ENCODE measurements around the gene PRKAB1.
"Not testable (repeated sequence)": the region's sequence is repeated elsewhere in the genome, so short reads cannot be mapped to it uniquely, and the experiment has no call there.

The PRKAB1 gene, protein sequence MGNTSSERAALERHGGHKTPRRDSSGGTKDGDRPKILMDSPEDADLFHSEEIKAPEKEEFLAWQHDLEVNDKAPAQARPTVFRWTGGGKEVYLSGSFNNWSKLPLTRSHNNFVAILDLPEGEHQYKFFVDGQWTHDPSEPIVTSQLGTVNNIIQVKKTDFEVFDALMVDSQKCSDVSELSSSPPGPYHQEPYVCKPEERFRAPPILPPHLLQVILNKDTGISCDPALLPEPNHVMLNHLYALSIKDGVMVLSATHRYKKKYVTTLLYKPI

DNA sequence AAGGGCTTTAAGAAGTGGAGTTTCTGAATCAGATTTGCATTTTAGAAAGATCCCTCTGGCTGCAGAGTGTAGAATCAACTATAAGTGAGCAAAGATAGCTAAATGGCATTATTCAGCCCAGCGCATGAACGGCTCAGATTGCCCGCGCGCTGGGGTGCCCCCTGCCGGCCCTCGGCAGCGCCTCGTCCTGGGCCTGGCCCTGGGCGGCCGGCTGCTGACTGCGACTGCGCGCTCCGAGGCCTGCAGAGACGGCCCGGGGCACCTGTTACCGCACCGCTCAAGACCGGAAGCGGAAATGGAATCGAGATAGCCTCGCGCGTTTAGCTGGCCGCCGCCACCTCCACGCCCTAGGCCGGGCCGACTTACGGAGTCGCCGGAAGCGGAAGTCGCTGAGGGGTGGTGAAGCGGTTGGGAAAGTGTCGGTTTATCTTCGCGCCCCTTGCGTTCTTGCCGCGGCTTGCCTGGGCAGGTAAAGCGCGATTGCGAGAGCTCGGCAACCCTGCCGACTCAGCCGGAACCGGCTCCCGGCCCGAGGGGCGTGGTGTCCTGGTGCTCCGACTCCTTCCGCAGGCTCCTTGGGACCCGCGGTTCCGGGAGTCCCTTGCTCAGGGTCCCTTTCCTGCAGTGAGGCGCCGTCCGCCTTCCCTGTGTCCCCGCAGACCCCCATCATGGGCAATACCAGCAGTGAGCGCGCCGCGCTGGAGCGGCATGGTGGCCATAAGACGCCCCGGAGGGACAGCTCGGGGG is at the start of gene PRKAB1:
Gene PRKAB1, plus strand, starts transcription at position 557 of the 747 bp plus-strand sequence. Its CDS starts 112 bp downstream, at position 669.
- DNase-seq = peak; percentile 88

DNA sequence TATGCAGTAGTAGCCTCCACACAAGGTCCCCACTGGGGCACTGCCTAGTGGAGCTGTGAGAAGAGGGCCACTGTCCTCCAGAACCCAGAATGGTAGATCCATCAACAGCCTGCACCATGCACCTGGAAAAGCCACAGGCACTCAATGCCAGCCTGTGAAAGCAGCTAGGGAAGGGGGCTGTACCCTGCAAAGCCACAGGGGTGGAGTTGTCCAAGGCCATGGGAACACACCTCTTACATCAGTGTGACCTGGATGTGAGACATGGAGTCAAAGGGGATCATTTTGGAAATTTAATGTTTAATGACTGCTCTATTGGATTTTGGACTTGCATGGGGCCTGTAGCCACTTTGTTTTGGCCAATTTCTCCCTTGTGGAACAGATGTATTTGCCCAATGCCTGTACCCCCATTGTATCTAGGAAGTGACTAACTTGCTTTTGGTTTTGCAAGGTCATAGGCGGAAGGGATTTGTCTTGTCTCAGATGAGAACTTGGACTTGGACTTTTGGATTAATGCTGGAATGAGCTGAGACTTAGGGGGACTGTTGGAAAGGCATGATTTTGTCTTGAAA is 49.5 kb upstream of the PRKAB1 start:
- not testable (repeated sequence) for DNase-seq

DNA sequence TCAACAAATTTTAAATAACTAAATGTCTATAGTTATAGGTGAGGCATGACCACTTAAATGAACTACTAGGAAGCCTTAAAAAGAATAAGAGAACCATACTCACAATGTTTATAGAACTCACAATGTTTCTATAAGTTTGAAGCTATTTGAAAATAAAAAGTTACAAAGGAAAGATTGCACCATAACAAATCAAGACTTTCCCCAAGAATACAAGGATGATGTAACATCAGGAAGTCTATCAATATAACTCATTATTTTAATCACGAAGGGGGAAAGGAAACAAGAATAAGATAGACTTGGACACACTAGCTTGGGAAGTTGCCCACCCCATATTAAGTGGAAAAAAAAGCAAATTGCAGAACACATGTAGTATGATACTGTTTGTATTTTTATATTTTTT is 47.4 kb upstream of the PRKAB1 start:
- DNase-seq = no peak

DNA sequence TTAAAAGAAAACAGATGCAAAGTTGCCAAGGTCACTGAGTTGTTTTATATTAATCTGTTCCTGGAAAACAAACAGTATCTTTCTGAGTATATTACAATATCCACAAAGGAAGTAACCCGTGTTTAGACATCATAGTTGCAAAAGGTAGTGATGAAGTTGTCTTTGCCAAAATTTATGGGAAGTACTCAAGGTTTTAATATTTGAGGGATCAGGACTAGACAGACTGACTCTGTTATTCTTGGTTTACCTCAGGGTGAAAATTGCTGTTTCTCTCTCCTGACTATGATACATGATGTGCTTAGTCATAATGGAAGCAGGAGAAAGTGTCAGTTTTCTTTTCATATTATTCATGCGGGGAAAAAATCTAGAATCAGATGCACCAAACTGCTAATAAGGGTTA is 46.1 kb upstream of the PRKAB1 start:
- no peak for DNase-seq

DNA sequence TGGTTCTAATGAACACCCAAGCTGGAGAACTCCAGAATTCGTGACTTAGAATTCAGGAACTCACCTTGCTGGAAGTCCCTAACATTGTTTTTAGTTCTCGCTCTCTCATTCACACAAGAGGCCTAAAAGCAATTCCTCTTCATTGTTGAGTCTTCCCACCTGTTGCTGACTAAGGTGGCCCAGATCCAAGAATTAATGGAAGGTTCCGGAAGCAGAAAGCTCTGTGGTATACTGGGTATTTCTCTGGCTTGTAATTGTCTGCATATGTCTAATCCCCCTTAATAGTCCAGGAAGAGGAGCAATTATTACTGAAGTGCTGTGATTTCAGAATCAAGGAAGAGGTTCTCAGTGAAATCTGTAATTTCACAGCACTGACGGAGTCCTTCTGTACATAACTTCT is 43.0 kb upstream of the PRKAB1 start:
- no peak for DNase-seq

DNA sequence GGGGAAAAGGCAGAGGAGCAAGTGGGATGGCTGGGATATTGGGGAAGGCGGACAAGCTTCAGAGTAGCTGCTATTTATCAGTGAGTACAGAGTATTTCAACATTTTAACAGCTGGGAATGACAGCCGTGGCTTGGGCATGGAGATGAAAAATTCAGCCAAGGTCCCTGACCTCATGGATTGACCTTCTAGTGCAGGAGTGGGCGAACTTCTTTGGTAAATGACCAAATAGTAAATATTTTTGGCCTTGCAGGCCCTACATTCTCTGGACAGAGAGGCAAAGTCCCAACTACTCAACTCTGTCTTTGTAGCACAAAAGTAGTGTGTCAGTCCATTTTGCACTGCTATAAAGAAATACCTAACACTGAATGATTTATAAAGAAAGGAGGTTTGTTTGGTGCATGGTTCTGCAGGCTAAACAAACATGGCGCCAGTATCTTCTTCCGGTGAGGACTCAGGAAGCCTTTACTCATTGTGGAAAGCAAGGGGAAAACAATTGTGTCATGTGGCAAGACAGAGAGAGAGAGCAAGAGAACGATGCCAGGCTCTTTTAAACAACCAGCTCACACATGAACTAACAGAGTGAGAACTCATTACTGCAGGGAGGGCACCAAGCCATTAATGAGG is 40.8 kb upstream of the PRKAB1 start:
- DNase-seq = no peak

DNA sequence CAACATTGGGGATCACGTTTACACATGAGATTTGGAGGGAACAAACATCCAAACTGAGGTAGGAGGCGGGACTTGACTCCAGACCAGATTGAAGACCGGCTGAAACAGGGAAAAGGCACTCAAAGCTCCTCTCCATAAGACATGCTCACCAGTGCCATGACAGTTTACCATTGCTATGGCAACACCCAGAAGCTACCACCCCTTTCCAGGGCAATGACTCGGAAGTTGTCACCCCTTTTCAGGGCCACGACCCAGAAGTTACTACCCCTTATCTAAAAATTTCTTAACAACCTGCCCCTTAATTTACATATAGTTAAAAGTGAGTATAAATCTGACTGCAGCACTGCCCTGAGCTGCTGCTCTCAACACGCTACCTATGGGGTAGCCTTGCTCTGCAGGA is 40.2 kb upstream of the PRKAB1 start:
- no peak for DNase-seq

DNA sequence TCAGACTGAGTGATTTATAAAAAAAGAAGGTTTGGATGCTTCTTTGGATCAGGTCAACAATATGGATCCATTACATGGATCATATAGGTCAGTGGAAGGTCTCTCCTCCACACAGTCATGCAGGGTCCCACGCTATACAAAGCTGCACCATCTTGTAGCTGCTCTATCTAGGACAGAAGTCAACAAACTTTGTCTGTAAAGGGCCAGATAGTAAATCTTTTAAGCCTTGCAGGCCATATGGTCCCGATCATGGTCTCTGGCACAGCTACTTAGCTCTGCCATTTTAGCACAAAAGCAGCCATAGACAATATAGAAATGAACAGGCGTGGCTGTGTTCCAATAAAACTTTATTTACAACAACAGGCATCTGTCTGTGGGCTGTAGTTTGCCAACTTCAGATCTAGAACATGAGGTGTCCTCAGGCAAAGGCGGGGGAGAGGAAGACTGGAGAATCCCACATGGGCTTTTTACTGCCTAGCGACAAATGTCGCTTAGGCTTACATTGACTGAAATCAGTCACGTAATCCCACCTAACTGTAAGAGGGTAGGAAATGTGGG is 37.6 kb upstream of the PRKAB1 start:
- no peak for DNase-seq

DNA sequence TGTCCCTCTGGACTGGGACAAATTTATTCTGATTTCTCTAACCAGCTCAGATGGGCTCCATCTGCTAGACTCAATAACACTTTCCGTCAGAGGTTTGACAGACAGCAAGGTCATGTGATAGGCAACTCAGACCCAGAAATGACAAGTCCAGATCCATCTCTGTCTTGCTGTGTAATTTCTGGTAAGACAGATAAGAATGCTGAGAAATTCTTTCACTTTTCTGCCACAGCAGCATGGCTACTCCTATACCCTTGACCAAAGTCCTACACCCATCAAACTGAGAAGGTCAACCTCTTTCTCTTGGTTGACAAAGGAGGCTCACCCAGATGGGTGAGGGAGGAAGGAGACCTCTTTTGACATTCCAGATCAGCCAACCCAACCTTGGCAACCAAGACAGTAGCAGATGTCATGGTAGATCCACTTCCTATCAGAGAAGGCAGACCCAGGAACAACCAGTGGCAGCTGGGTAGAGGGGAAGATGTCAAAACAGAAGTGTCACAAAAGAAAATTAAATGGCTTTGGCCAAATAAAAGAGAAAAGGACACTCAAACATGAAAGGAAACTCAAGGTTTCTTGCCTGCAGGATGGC is 36.9 kb upstream of the PRKAB1 start:
- no peak for DNase-seq

DNA sequence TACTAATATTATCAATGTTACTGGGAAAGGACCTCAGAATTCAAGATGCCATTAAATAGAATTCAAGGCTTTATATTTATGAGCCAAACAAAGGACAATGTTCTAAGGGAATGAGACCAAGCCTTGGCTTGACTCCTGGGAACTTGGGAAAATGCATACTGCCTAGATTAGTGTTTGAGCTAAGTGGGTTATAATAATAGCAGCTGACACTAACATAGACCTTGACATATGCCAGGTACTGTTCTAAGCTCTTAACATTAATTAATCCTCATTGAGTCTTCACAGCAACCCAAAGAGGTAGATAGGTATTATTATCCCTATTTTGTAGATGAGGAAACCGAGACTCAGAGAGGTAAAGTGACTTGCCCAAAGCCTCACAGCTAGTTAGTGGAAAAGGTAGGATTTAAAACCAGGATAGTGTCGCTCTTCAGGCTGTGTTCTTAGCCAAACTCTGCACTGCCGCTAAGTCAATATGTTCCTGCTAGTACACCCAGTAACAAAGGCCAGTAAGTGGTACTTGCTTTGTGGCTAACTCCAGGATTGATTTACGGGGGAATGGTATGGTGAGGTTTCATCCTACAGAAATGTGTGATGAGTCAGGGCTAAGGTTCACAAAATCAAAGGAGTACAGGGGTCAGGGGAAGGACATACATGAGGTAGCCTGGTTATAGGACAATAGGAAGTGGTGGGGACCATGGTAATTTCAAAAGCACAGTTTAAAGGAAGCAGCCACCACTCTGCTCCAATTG is 35.8 kb upstream of the PRKAB1 start:
- DNase-seq = no peak

DNA sequence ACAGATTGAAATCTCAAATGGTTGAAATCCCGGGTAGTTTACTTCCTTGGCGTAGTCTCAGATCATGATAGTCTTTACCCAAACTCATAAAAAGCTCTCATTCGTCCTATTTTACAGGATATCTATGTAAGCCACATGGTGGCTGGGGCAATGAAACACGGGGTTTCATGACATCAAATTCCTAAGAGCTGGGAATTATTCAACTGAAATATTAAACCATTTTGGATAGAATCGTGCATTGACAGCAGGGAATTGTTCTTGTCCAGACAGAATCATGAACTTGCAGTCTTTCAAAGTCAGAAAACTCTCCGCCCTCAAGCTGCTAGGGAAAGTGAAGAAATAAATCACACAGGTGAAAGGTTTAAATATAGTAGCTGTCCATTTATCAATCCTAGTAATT is 33.2 kb upstream of the PRKAB1 start:
- no peak for DNase-seq

DNA sequence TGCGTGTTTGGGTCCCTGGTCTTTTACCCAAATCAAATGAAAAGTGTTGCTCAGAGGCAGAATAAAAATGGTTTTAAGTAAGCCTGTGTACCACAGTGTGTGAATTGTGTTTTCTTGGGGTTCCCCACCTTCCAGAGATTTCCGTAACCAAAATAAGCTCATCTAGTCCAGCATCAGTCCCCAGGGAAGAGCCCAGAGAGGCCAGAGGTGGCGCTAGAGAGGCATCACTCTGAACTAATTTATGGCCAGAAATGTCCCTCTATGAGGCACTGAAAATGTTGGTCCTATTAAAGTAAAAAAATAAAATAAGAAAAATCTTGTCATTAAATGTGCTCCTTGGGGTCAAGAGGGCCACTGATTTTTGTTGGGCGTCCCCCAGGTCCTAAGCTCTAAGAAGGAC is 24.9 kb upstream of the PRKAB1 start:
- DNase-seq = no peak

DNA sequence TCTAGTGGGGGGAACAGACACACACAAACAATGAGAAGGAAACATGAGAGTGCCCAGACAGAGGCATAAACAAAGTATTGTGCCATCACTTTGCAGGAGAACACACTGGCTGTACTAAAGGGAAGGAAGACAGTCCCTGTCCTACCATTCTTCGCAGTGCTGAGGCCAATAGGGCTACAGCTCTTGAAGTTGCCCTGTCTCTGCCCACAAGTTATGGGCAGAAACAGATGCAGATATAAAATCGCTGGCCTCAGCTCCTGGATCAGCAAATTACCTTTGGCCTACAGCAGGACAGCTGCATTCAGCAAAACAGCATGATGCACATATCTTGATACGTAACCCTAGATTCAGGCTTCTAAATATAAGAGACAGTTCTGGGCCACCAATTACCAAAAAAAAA is 23.0 kb upstream of the PRKAB1 start:
- DNase-seq = no peak

DNA sequence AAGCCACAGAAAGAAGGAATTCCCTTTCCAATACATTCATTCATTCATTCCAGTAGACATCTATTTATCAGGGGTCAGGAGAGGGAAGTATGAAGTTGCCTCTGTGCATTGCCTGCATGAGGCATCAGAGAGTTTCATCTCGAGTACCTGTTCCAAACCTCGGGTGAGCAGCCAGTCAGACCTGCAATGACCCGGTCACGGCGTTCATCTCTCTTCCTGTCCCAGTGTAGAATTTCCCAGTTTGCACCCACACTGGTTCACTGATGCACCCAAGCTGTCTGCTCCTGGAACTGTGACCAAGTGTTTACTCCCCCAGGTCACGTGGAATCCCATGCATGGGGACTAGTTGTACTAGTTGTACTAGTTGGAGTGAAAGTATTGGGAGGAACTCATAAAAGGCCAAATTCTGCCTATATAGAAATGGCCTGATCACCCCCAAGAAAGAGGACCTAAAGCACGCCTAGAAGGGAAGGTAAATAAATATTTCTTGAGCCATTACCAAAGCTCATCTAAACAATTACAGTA is 22.3 kb upstream of the PRKAB1 start:
- DNase-seq = no peak

DNA sequence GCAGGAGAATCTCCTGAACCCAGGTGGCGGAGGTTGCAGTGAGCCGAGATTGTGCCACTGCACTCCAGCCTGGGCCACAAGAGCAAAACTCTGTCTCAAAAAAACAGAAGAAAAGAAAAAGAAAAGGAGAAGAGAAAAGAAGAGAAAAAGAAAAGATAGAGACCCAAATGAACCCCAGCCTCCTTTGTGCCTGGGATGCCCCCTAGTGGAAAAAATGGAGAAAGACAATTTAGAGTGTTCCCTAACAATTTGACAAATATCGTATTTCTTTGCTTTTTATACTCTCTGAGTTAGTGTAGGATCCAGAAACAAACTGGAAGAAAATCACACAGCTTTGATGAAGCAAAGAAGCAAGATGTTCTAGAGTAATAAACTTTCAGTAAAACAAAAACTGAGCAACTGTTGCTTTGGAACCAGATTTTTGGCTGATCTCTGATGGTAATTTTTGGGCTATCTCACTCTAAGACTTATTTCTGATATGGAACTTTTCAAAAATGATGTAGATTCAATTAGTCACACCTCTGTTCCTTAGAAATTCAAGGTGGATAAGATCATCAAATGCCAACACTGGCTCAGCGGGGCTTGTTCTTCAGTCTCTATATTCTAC is 18.6 kb upstream of the PRKAB1 start:
- DNase-seq = no peak

DNA sequence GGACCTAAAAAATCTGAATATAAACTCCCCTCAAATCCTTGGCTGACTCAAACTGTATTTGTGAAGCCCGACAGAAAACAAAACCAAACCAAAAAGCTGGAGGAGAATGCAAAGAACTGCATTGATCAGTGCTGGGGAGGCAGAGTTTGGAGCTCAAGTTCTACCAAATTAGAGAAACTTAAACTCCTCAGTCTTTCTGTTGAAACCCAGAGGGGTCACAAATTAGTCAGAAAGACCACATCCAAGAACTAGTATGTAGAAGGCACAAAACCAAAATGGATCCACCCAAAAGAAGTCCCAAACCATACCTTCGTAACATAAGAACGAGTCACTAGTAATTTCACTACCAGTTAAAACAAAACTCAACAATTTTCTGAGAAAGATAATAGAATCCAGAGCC is 15.3 kb upstream of the PRKAB1 start:
- DNase-seq = no peak

DNA sequence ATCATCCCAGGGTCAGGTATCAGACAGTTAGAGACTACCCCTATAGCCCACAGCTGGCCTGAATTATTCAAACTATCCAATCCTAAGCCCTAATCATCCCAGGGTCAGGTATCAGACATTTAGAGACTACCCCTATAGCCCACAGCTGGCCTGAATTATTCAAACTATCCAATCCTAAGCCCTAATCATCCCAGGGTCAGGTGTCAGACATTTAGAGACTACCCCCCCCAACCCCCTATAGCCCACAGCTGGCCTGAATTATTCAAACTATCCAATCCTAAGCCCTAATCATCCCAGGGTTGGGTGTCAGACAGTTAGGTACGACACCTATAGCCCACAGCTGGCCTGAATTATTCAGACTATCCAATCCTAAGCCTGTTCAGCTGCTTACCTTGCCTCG is 10.9 kb upstream of the PRKAB1 start:
- DNase-seq = not testable (repeated sequence)

DNA sequence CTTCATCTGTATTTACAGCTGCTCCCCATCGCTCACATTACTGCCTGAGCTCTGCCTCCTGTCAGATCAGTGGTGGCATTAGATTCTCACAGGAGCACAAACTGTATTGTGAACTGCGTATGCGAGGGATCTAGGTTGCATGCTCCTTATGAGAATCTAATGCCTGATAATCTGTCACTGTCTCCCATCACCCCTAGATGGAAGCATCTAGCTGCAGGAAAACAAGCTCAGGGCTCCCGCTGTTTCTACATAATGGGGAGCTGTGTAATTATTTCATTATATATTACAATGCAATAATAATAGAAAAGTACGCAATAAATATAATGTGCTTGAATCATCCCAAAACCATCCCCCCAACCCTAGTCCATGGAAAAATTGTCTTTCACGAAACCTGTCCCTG is 9.8 kb upstream of the PRKAB1 start:
- not testable (repeated sequence) for DNase-seq

DNA sequence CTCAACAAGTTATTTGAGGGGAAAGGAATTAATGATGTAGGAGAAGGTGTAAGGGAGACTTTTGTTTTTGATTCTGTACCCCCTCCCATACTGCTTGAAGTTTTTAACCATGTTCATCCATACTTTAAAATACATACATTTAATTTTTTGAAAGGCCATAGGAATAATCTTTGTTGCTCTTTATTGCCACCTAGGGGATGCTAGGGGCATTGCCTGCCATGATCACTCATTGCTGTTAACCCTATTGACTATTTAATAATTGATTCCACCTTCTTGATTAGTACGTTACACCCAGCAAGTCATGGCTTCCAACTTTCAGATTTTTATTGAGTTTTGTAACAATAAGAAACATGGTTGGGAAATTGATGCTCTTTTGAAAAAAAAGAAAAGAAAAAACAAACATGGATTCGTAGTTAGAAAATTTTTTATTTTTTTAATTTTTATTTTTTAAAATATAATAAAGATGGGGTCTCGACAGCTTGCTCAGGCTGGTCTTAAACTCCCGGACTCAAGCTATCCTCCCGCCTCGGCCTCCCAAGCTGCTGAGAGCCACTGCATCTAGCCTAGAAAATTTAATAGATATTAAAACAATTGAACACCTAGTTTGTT is 8.5 kb upstream of the PRKAB1 start:
- DNase-seq = no peak

DNA sequence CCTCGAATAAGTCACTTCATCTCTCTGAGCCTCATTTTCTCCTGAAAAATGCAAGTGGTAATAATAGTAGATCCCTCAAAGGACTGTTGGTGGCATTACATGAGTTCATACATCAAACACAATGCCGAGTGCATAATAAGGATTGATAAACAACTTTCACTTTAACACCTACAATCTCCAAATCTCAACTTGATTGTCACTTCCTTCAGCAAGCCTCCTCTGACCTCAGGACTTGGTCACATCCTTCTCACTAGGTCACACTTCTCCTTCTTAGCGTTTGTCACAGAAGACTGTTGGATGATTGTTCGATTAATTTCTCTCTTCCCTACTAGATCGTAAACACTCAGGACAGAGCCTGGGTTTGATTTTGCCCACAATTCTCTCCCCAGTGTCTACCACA is 7.9 kb upstream of the PRKAB1 start:
- DNase-seq = no peak

DNA sequence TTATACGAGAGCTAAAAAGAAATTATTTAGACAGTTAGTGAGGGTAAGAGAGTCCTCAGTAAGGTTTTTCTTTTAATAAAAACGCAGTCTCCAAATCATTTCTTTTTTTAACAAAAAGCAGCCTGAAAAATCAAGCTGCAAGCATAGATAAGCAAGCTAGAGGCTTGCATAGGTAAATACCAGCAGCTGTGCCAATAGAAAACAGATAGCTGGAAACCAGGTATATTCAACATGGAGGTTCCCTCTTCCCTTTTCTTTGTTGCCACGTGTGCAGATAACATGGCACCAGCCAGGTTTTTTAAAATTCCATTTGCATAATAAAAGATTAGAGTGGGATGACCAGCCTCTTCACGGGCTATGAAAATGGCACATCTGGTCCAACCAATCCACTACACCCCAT is 6.1 kb upstream of the PRKAB1 start:
- DNase-seq = no peak
